ENCODE results near the gene GID8. TPM values are rescaled to one million over a fixed set of nuclear protein-coding genes. Genes with fewer than 3 reads are reported as not detected.

GID8 gene
- total and polyA plus RNA-seq, 2 of the 13 experiments (the other 11 are each of a cell fraction or from before 2014, with no cell fraction given): 39.6 to 59.8 TPM

GRCh38 chr20:62951896-62952372, 14.0 kb downstream of the GID8 start (continued):
- TF ChIP-seq CHD4 (IDR thresholded peaks at IDR 0.05; ENCODE audit: borderline replicate concordance, low read length) (no peak), FOXO4 (CRISPR knock-in tag; conservative IDR thresholded peaks at IDR 0.05) (0 out of 2 replicates have a peak, but pooled peaks have one; percentile 95), CREB1 (IDR thresholded peaks at IDR 0.05) (no peak), CREB1 (CRISPR knock-in tag; IDR thresholded peaks at IDR 0.05) (no peak), NFE2L1 (CRISPR knock-in tag; IDR thresholded peaks at IDR 0.05; ENCODE audit: borderline replicate concordance) (0 out of 2 replicates have a peak, but pooled peaks have one; percentile 10), ZFP36 (IDR thresholded peaks at IDR 0.05; ENCODE audit: borderline replicate concordance, low read depth, low read length, partially characterized antibody) (no peak), CHCHD3 (CRISPR knock-in tag; IDR thresholded peaks at IDR 0.05) (0 out of 2 replicates have a peak, but pooled peaks have one; percentile 28), ZNF503 (CRISPR knock-in tag; IDR thresholded peaks at IDR 0.05) (no peak), EP300 (IDR thresholded peaks at IDR 0.05; ENCODE audit: low read depth in 2 of 2, low read length in 2 of 2) (no peak), EP300 (CRISPR knock-in tag; IDR thresholded peaks at IDR 0.05; ENCODE audit: borderline replicate concordance) (no peak), PBX2 (CRISPR knock-in tag; IDR thresholded peaks at IDR 0.05) (0 out of 2 replicates have a peak, but pooled peaks have one; percentile 5), SMARCC2 (IDR thresholded peaks at IDR 0.05) (no peak), MYC (CRISPR knock-in tag; IDR thresholded peaks at IDR 0.05; ENCODE audit: borderline replicate concordance) (no peak), ZNF674 (CRISPR knock-in tag; IDR thresholded peaks at IDR 0.05; ENCODE audit: low read depth) (0 out of 2 replicates have a peak, but pooled peaks have one; percentile 9), NCOA2 (CRISPR knock-in tag; IDR thresholded peaks at IDR 0.05) (no peak), TCF7L2 (IDR thresholded peaks at IDR 0.05; ENCODE audit: low read depth, low read length) (no peak), ZFP82 (CRISPR knock-in tag; IDR thresholded peaks at IDR 0.05; ENCODE audit: borderline replicate concordance) (no peak), SIN3B (IDR thresholded peaks at IDR 0.05; ENCODE audit: low read length) (no peak), ZBTB39 (CRISPR knock-in tag; IDR thresholded peaks at IDR 0.05) (no peak; the same call in 1 of the 2 replicates), ZNF614 (CRISPR knock-in tag; IDR thresholded peaks at IDR 0.05; ENCODE audit: borderline replicate concordance) (no peak)
- TF ChIP-seq, protein P1, sequence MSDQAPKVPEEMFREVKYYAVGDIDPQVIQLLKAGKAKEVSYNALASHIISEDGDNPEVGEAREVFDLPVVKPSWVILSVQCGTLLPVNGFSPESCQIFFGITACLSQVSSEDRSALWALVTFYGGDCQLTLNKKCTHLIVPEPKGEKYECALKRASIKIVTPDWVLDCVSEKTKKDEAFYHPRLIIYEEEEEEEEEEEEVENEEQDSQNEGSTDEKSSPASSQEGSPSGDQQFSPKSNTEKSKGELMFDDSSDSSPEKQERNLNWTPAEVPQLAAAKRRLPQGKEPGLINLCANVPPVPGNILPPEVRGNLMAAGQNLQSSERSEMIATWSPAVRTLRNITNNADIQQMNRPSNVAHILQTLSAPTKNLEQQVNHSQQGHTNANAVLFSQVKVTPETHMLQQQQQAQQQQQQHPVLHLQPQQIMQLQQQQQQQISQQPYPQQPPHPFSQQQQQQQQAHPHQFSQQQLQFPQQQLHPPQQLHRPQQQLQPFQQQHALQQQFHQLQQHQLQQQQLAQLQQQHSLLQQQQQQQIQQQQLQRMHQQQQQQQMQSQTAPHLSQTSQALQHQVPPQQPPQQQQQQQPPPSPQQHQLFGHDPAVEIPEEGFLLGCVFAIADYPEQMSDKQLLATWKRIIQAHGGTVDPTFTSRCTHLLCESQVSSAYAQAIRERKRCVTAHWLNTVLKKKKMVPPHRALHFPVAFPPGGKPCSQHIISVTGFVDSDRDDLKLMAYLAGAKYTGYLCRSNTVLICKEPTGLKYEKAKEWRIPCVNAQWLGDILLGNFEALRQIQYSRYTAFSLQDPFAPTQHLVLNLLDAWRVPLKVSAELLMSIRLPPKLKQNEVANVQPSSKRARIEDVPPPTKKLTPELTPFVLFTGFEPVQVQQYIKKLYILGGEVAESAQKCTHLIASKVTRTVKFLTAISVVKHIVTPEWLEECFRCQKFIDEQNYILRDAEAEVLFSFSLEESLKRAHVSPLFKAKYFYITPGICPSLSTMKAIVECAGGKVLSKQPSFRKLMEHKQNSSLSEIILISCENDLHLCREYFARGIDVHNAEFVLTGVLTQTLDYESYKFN (CRISPR knock-in tag; conservative IDR thresholded peaks at IDR 0.05): no peak
